Skeletal muscle tissue (tissue), 4 donors: ENCODE data around the gene LST1. TPM values are rescaled to one million over a fixed set of nuclear protein-coding genes. Genes with fewer than 3 reads are reported as not detected.

ENCODE experiments used
- H3K27ac ChIP-seq: one replicate; pipeline ENCODE4 v1.7.0; 2013; ENCODE audit warnings: mild to moderate bottlenecking, low read depth, low read length, inconsistent platforms
- H3K27me3 ChIP-seq, 3 donors: one replicate each; pipeline ENCODE4 v1.7.0; 2013; ENCODE audit warnings: low read length in 3 of 3; ENCODE audit not compliant: control insufficient read depth in 3 of 3, insufficient read depth in 3 of 3
- H3K36me3 ChIP-seq, 3 donors: one replicate each; pipeline ENCODE4 v1.7.0; 2013; ENCODE audit warnings: low read length in 3 of 3; ENCODE audit not compliant: control insufficient read depth in 3 of 3, insufficient read depth in 3 of 3
- H3K4me1 ChIP-seq, 3 donors: one replicate each; pipeline ENCODE4 v1.7.0; 2013; ENCODE audit warnings: low read length in 3 of 3, mild to moderate bottlenecking in 3 of 3; ENCODE audit not compliant: control insufficient read depth in 3 of 3, insufficient read depth in 3 of 3
- H3K4me3 ChIP-seq, 3 donors: one replicate each; pipeline ENCODE4 v1.7.0; 2013; ENCODE audit warnings: low read length in 3 of 3
- H3K9ac ChIP-seq, 3 donors: one replicate each; pipeline ENCODE4 v1.7.0; 2013; ENCODE audit warnings: low read length in 3 of 3, mild to moderate bottlenecking in 3 of 3, moderate library complexity in 2 of 3, low read depth in 1 of 3
- H3K9me3 ChIP-seq, 3 donors: one replicate each; pipeline ENCODE4 v1.7.0; 2013; ENCODE audit warnings: low read length in 3 of 3; ENCODE audit not compliant: control insufficient read depth in 3 of 3
- total RNA-seq: library from RNA; depleted of rRNA; stranded (reverse); fragments of >200 nt; gene quantifications from one replicate; pipeline ENCODE4 v1.2.3, GENCODE V29; 2014
- donor health status: Osteomylitis.

LST1 gene
- total RNA-seq, 1 donor from 2014 or later, result 3.7 TPM

- H3K9me3 ChIP-seq, result no peaks in the 10 kb centered on the region
- peaks cover 27 to 42% (median 37%) of the 10 kb centered on the region in 3 donors for H3K4me1 ChIP-seq
- peaks cover 21 to 28% (median 24%) of the 10 kb centered on the region in 3 donors for H3K36me3 ChIP-seq
- peak overlapping the region in 2 of 3 donors; percentile 29 to 32 for H3K4me3 ChIP-seq
- no peaks in the 10 kb centered on the region for H3K27me3 ChIP-seq
- peak overlapping the region in 1 of 3 donors; percentile 62 for H3K9ac ChIP-seq
- peak overlapping the region; percentile 69 for H3K27ac ChIP-seq
Observed at GRCh38 chr6:31559606-31559957, 26.5 kb upstream of the LST1 start.

DNA sequence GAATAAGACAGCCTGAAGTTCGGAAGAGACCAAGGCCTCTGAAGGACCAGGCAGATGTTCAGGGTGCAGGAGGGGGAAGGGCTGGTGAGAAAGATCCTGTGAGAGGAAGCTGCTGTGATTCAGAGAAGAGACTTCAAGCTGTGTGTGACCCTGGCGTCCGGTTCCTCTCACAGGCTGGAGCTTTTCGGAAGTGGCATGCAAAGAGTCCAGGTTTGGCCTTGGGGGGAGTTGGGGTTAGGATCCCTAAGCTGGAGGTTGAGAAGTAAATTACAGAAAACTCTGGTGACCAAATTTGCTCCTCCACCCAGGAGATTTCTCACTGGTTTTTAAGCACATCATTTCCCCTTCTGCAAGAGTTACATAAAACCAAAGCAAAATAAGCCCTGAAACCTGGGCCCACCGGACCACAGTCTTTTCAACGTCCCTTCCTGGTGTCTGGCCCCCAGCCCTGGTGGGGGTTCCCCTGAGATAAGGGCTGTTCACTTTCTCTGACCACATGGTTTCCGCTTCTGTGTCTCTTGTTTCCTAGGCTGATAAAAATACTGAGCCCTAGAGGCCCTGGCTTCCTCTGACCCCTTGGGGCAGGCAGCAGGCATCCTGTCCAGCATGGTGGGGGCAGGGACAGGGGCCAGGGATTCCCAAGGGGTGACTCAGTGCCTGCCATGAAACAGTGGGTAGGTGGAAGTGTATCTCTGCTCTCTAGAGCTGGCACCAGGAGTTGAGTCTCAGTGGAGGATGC is 25.9 kb upstream of the LST1 start:
- H3K27ac ChIP-seq, result peak overlapping the region; percentile 69
- peak overlapping the region in 1 of 3 donors; percentile 32 for H3K4me3 ChIP-seq
- no peaks in the 10 kb centered on the region for H3K27me3 ChIP-seq
- peaks cover 27 to 42% (median 37%) of the 10 kb centered on the region in 3 donors for H3K4me1 ChIP-seq
- no peaks in the 10 kb centered on the region for H3K9me3 ChIP-seq
- peak overlapping the region in 1 of 3 donors; percentile 62 for H3K9ac ChIP-seq
- H3K36me3 ChIP-seq, result peaks cover 21 to 28% (median 24%) of the 10 kb centered on the region in 3 donors

DNA sequence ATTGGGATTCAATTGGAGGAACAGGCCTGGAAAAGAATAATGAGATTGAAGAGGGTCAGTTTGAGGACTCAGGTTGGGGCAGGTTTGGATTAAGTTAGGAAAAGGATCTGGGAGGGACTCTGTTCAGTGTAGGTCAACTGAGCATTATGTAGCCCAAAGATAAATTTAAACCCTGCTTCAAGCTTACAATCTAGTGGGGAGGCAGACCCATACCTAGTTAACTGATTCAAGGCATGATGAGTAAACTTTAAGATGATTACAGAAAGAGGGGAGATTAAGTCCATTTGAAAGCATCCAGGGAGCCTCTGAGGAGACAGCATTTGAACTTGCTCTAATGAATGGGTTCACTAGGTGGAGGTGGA is 25.4 kb upstream of the LST1 start:
- Histone ChIP-seq H3K36me3 (peaks cover 21 to 28% (median 24%) of the 10 kb centered on the region in 3 donors), H3K4me1 (peaks cover 27 to 42% (median 37%) of the 10 kb centered on the region in 3 donors), H3K4me3 (no peak overlapping the region), H3K9me3 (no peaks in the 10 kb centered on the region), H3K9ac (no peak overlapping the region), H3K27ac (peak overlapping the region; percentile 69), H3K27me3 (no peaks in the 10 kb centered on the region)

DNA sequence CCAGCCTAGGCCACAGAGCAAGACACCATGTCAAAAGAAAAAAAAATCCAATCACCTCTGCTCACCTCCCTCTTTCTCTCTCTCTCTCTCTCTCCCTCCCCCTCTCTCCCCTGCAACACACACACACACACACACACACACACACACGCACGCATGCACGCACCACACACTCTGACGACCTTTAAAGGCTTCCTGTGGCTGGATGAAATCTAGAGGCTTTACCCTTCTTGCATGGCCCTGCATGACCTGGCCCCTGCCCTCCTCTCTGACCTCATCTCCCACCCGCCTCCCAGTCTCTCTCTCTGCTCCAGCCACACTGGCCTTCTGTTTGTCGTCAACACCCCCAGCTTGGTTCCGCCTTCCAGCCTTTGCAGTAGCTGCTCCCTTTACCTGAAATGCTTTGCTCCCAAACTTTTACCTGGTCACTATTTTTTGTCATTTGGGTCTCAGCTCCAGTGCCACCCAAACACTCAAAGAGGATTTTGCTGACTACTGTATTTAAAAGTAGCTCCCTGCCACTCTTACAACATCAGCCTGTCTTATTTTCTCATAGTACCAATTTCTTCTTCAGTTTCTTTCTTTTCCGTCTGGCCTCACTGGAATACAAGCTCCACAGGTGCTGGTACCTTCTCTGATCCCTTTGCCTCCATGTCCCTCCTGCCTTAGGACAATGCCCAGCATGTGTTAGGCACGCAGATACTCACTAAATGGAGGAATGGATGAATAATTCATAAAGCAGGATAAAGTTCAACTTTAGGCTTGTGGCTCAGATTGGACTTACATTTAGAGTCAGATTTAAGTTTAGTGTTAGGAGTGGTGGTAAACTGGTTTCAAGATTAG is 18.3 kb upstream of the LST1 start:
- Histone ChIP-seq H3K9ac (no peak overlapping the region), H3K27me3 (peaks cover 0 to 15% (median 5%) of the 10 kb centered on the region in 3 donors), H3K4me3 (no peak overlapping the region), H3K36me3 (no peaks in the 10 kb centered on the region), H3K27ac (no peak overlapping the region), H3K9me3 (no peaks in the 10 kb centered on the region), H3K4me1 (no peaks in the 10 kb centered on the region)

DNA sequence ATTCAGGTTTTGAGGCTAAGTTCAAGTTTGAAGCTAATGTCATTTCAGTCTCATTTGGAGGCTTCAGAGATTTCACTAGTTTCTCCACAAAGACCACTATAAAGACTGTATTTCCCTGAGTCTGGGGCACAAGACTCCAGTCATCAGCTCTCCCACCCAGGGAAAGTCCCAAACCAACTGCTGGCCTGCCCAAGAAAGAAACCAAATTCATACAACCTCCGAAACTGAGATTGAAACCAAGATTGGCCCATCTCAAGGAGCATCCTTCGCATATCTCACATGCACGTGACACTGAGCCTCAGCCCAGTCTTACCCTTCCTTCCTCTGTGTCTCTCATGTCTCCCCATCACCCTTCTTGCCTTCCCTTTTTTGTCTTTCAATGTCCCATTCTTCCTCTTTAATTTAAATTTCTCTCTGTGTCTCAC is 17.5 kb upstream of the LST1 start:
- no peaks in the 10 kb centered on the region for H3K4me1 ChIP-seq
- no peak overlapping the region for H3K9ac ChIP-seq
- no peaks in the 10 kb centered on the region for H3K9me3 ChIP-seq
- H3K36me3 ChIP-seq, result no peaks in the 10 kb centered on the region
- H3K27ac ChIP-seq, result no peak overlapping the region
- no peak overlapping the region for H3K4me3 ChIP-seq
- peaks cover 0 to 15% (median 5%) of the 10 kb centered on the region in 3 donors for H3K27me3 ChIP-seq

DNA sequence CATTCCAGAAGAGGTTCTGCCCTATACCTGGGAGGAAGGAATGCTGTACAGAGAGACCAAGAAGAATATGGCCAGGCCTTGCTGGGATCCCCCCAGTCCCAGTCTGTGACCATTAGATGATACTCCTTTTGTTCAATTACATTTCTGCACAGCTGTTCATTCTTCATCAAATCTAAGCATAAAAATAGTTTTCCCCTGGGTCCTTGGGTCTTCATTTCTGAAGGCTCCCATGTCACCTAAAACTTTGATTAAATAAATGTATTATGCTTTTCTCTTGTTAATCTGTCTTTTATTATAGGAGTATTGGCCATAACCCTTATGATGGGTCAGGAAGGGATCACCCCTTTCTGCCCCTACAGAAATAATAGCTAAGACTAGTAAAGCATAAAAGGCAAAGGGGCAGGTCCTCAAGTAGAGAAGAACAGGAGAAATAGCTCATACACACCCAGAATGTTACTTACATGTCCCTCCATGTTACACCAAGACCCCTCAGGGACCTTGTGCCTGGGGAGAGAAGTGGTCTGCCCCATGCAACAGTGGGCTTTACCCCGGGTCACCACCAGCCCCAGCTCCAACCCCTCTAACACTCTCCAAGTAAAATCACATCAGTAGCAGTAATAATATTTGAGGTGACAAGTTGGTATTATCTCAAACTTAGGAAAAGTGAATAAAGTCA is 16.1 kb upstream of the LST1 start:
- Histone ChIP-seq H3K4me3 (no peak overlapping the region), H3K9me3 (no peaks in the 10 kb centered on the region), H3K36me3 (no peaks in the 10 kb centered on the region), H3K9ac (no peak overlapping the region), H3K27me3 (peaks cover 0 to 15% (median 5%) of the 10 kb centered on the region in 3 donors), H3K27ac (no peak overlapping the region), H3K4me1 (peaks cover 0 to 2% (median 0%) of the 10 kb centered on the region in 3 donors)

DNA sequence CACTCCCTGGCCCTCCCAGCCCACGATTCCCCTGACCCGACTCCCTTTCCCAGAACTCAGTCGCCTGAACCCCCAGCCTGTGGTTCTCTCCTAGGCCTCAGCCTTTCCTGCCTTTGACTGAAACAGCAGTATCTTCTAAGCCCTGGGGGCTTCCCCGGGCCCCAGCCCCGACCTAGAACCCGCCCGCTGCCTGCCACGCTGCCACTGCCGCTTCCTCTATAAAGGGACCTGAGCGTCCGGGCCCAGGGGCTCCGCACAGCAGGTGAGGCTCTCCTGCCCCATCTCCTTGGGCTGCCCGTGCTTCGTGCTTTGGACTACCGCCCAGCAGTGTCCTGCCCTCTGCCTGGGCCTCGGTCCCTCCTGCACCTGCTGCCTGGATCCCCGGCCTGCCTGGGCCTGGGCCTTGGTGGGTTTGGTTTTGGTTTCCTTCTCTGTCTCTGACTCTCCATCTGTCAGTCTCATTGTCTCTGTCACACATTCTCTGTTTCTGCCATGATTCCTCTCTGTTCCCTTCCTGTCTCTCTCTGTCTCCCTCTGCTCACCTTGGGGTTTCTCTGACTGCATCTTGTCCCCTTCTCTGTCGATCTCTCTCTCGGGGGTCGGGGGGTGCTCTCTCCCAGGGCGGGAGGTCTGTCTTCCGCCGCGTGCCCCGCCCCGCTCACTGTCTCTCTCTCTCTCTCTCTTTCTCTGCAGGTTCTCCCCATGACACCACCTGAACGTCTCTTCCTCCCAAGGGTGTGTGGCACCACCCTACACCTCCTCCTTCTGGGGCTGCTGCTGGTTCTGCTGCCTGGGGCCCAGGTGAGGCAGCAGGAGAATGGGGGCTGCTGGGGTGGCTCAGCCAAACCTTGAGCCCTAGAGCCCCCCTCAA is 13.8 kb upstream of the LST1 start, which contains the start of gene LTA:
LTA (plus strand) TSS at position 249 of the 871 bp plus-strand sequence; CDS start at position 703, 454 bp downstream.
- Histone ChIP-seq H3K9me3 (no peaks in the 10 kb centered on the region), H3K27me3 (peaks cover 0 to 13% (median 5%) of the 10 kb centered on the region in 3 donors), H3K9ac (no peak within 1 kb of the TSS), H3K36me3 (no peaks in the 10 kb centered on the region), H3K27ac (no peak within 1 kb of the TSS), H3K4me3 (no peak within 1 kb of the TSS), H3K4me1 (peaks cover 0 to 6% (median 5%) of the 10 kb centered on the region in 3 donors)

- H3K4me3 ChIP-seq, result no peak overlapping the region
- H3K27ac ChIP-seq, result no peak overlapping the region
- H3K27me3 ChIP-seq, result peaks cover 0 to 4% (median 3%) of the 10 kb centered on the region in 3 donors
- no peaks in the 10 kb centered on the region for H3K9me3 ChIP-seq
- H3K4me1 ChIP-seq, result peaks cover 0 to 6% (median 5%) of the 10 kb centered on the region in 3 donors
- no peak overlapping the region for H3K9ac ChIP-seq
- H3K36me3 ChIP-seq, result no peaks in the 10 kb centered on the region
Observed at GRCh38 chr6:31573239-31574105, 12.6 kb upstream of the LST1 start.
